ENCODE results near the gene PEDS1. TPM values are rescaled to one million over a fixed set of nuclear protein-coding genes. Genes with fewer than 3 reads are reported as not detected.

PEDS1 gene
- total and polyA plus RNA-seq, 2 of the 13 experiments (the other 11 are each of a cell fraction or from before 2014, with no cell fraction given), result 30.5 to 93.9 TPM

DNA sequence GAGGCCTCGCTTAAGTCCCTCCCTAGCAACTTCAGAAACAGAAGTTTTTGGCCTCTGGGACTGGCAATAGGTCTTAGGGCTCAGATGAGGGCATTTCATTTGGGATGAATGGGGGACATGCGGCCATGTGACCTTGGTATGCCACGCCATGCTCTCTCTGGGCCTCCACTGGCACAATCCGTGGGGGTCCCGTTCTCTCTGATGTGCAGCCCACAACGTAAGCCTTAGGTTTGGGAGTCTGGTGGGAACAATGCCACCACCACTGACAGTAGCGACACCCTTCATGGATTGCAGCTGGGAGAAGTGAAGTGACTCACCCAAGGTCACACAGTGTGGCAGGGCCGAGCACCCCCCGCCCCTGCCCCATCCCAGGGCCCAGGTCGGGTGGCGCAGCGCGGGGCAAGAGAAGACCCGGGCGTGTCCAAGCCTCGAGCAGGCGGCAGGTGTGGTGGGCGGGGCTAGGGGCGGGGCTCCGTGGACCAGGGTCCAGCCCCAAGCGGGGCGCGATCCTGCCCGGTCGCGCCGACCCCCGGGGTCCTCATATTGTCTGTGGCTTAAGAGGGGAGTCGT is 36.2 kb upstream of the PEDS1 start (continued):
- TF ChIP-seq, protein P1, sequence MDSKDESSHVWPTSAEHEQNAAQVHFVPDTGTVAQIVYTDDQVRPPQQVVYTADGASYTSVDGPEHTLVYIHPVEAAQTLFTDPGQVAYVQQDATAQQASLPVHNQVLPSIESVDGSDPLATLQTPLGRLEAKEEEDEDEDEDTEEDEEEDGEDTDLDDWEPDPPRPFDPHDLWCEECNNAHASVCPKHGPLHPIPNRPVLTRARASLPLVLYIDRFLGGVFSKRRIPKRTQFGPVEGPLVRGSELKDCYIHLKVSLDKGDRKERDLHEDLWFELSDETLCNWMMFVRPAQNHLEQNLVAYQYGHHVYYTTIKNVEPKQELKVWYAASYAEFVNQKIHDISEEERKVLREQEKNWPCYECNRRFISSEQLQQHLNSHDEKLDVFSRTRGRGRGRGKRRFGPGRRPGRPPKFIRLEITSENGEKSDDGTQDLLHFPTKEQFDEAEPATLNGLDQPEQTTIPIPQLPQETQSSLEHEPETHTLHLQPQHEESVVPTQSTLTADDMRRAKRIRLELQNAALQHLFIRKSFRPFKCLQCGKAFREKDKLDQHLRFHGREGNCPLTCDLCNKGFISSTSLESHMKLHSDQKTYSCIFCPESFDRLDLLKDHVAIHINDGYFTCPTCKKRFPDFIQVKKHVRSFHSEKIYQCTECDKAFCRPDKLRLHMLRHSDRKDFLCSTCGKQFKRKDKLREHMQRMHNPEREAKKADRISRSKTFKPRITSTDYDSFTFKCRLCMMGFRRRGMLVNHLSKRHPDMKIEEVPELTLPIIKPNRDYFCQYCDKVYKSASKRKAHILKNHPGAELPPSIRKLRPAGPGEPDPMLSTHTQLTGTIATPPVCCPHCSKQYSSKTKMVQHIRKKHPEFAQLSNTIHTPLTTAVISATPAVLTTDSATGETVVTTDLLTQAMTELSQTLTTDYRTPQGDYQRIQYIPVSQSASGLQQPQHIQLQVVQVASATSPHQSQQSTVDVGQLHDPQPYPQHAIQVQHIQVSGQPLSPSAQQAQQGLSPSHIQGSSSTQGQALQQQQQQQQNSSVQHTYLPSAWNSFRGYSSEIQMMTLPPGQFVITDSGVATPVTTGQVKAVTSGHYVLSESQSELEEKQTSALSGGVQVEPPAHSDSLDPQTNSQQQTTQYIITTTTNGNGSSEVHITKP (CRISPR knock-in tag; IDR thresholded peaks at IDR 0.05; ENCODE audit: low read depth), result peak; percentile 68
- no peak for TF ChIP-seq EZH2 (conservative IDR thresholded peaks at IDR 0.05; ENCODE audit: low read depth, low read length)
- TF ChIP-seq, protein P2, sequence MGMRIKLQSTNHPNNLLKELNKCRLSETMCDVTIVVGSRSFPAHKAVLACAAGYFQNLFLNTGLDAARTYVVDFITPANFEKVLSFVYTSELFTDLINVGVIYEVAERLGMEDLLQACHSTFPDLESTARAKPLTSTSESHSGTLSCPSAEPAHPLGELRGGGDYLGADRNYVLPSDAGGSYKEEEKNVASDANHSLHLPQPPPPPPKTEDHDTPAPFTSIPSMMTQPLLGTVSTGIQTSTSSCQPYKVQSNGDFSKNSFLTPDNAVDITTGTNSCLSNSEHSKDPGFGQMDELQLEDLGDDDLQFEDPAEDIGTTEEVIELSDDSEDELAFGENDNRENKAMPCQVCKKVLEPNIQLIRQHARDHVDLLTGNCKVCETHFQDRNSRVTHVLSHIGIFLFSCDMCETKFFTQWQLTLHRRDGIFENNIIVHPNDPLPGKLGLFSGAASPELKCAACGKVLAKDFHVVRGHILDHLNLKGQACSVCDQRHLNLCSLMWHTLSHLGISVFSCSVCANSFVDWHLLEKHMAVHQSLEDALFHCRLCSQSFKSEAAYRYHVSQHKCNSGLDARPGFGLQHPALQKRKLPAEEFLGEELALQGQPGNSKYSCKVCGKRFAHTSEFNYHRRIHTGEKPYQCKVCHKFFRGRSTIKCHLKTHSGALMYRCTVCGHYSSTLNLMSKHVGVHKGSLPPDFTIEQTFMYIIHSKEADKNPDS (CRISPR knock-in tag; IDR thresholded peaks at IDR 0.05), result 0 out of 2 replicates have a peak, but pooled peaks have one; percentile 27
- TF ChIP-seq, protein P3, sequence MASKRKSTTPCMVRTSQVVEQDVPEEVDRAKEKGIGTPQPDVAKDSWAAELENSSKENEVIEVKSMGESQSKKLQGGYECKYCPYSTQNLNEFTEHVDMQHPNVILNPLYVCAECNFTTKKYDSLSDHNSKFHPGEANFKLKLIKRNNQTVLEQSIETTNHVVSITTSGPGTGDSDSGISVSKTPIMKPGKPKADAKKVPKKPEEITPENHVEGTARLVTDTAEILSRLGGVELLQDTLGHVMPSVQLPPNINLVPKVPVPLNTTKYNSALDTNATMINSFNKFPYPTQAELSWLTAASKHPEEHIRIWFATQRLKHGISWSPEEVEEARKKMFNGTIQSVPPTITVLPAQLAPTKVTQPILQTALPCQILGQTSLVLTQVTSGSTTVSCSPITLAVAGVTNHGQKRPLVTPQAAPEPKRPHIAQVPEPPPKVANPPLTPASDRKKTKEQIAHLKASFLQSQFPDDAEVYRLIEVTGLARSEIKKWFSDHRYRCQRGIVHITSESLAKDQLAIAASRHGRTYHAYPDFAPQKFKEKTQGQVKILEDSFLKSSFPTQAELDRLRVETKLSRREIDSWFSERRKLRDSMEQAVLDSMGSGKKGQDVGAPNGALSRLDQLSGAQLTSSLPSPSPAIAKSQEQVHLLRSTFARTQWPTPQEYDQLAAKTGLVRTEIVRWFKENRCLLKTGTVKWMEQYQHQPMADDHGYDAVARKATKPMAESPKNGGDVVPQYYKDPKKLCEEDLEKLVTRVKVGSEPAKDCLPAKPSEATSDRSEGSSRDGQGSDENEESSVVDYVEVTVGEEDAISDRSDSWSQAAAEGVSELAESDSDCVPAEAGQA (IDR thresholded peaks at IDR 0.05; ENCODE audit: low read depth), result no peak
- TF ChIP-seq, protein P3 (CRISPR knock-in tag; IDR thresholded peaks at IDR 0.05; ENCODE audit: borderline replicate concordance), result no peak
- peak; percentile 73; the same call in 1 of the 2 replicates for TF ChIP-seq ZNF567 (CRISPR knock-in tag; IDR thresholded peaks at IDR 0.05; ENCODE audit: borderline replicate concordance)
- TF ChIP-seq MBNL3 (CRISPR knock-in tag; conservative IDR thresholded peaks at IDR 0.05), result no peak
- TF ChIP-seq, protein P4, sequence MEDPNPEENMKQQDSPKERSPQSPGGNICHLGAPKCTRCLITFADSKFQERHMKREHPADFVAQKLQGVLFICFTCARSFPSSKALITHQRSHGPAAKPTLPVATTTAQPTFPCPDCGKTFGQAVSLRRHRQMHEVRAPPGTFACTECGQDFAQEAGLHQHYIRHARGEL (CRISPR knock-in tag; IDR thresholded peaks at IDR 0.05), result no peak
- TF ChIP-seq SRSF1 (optimal IDR thresholded peaks at IDR 0.05; ENCODE audit: low read depth, low read length), result no peak
- no peak; the same call in 1 of the 2 replicates for TF ChIP-seq TARDBP (CRISPR knock-in tag; IDR thresholded peaks at IDR 0.05)
- 0 out of 2 replicates have a peak, but pooled peaks have one; percentile 51 for TF ChIP-seq RNF2 (conservative IDR thresholded peaks at IDR 0.05; ENCODE audit: low read depth)
- TF ChIP-seq, protein P5, sequence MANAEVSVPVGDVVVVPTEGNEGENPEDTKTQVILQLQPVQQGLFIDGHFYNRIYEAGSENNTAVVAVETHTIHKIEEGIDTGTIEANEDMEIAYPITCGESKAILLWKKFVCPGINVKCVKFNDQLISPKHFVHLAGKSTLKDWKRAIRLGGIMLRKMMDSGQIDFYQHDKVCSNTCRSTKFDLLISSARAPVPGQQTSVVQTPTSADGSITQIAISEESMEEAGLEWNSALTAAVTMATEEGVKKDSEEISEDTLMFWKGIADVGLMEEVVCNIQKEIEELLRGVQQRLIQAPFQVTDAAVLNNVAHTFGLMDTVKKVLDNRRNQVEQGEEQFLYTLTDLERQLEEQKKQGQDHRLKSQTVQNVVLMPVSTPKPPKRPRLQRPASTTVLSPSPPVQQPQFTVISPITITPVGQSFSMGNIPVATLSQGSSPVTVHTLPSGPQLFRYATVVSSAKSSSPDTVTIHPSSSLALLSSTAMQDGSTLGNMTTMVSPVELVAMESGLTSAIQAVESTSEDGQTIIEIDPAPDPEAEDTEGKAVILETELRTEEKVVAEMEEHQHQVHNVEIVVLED (CRISPR knock-in tag; IDR thresholded peaks at IDR 0.05; ENCODE audit: borderline replicate concordance), result no peak; the same call in 1 of the 2 replicates
- TF ChIP-seq CHD4 (IDR thresholded peaks at IDR 0.05; ENCODE audit: borderline replicate concordance, low read length), result peak; percentile 96
- TF ChIP-seq ZNF768 (CRISPR knock-in tag; IDR thresholded peaks at IDR 0.05), result peak; percentile 62; the same call in 1 of the 2 replicates
- peak; percentile 88; the same call in 1 of the 2 replicates for TF ChIP-seq SNAI1 (CRISPR knock-in tag; IDR thresholded peaks at IDR 0.05; ENCODE audit: borderline replicate concordance)

Data from HepG2 (cell line).